Ectodermal cell (in vitro differentiated cells): Measurements from ENCODE around the gene FOXE1.

Experiments
- H3K27ac ChIP-seq: 2 replicates; pipeline ENCODE4 v1.7.0; 2013; ENCODE audit warnings: mild to moderate bottlenecking, low read depth, low read length; ENCODE audit not compliant: insufficient read depth, poor library complexity, severe bottlenecking
- H3K27me3 ChIP-seq: 2 replicates; pipeline ENCODE4 v1.7.0; 2013; ENCODE audit warnings: mild to moderate bottlenecking, low read length; ENCODE audit not compliant: insufficient read depth, control insufficient read depth, poor library complexity, severe bottlenecking
- H3K36me3 ChIP-seq: one replicate; pipeline ENCODE4 v1.7.0; 2013; ENCODE audit warnings: low read length; ENCODE audit not compliant: control insufficient read depth, insufficient read depth
- H3K4me1 ChIP-seq: one replicate; pipeline ENCODE4 v1.7.0; 2013; ENCODE audit warnings: low read length; ENCODE audit not compliant: control insufficient read depth, insufficient read depth
- H3K4me3 ChIP-seq: 2 replicates; pipeline ENCODE4 v1.7.0; 2013; ENCODE audit warnings: low read depth, low read length, control low read depth; ENCODE audit not compliant: insufficient read depth
- H3K9me3 ChIP-seq: 2 replicates; pipeline ENCODE4 v1.7.0; 2013; ENCODE audit warnings: mild to moderate bottlenecking, low read length, moderate library complexity; ENCODE audit not compliant: control insufficient read depth
- WGBS, 2 experiments: methylation state at CpG; one replicate each; pipeline ENCODE4 v1.1.7; 2013; ENCODE audit warnings: missing lambda C conversion rate in 2 of 2; 5-methylcytosine and 5-hydroxymethylcytosine counted together

FOXE1 gene

GRCh38 chr9:97848215-97848479, 4.9 kb upstream of the FOXE1 start:
- H3K9me3 ChIP-seq: no peaks in the 10 kb centered on the region
- no peak overlapping the region for H3K27ac ChIP-seq
- WGBS, 2 experiments: 2 to 5% methylated on average over 7 of the region's 7 CpGs
- H3K36me3 ChIP-seq: no peaks in the 10 kb centered on the region
- peaks cover 84% of the 10 kb centered on the region for H3K27me3 ChIP-seq
- no peak overlapping the region for H3K4me3 ChIP-seq
- peaks cover 4% of the 10 kb centered on the region for H3K4me1 ChIP-seq

- H3K36me3 ChIP-seq: no peaks in the 10 kb centered on the region
- peaks cover 89% of the 10 kb centered on the region for H3K27me3 ChIP-seq
- peaks cover 4% of the 10 kb centered on the region for H3K4me1 ChIP-seq
- H3K4me3 ChIP-seq: peak overlapping the region; percentile 18
- WGBS, 2 experiments: 4 to 5% methylated on average over 61 of the region's 61 CpGs
- no peak overlapping the region for H3K27ac ChIP-seq
- H3K9me3 ChIP-seq: no peaks in the 10 kb centered on the region
Observed at GRCh38 chr9:97848480-97849237, 4.4 kb upstream of the FOXE1 start.

GRCh38 chr9:97849980-97850379, 3.0 kb upstream of the FOXE1 start:
- H3K27ac ChIP-seq: no peak overlapping the region
- H3K27me3 ChIP-seq: peaks cover 100% of the 10 kb centered on the region
- H3K4me3 ChIP-seq: no peak overlapping the region
- H3K4me1 ChIP-seq: peaks cover 4% of the 10 kb centered on the region
- H3K36me3 ChIP-seq: no peaks in the 10 kb centered on the region
- 6 to 12% methylated on average over 3 of the region's 3 CpGs for WGBS, 2 experiments
- no peaks in the 10 kb centered on the region for H3K9me3 ChIP-seq

GRCh38 chr9:97850746-97851445, 2.1 kb upstream of the FOXE1 start:
- no peaks in the 10 kb centered on the region for H3K36me3 ChIP-seq
- H3K4me1 ChIP-seq: peaks cover 4% of the 10 kb centered on the region
- H3K27me3 ChIP-seq: peaks cover 100% of the 10 kb centered on the region
- 16 to 23% methylated on average over 12 to 13 of the region's 13 CpGs for WGBS, 2 experiments
- no peaks in the 10 kb centered on the region for H3K9me3 ChIP-seq
- no peak overlapping the region for H3K4me3 ChIP-seq
- no peak overlapping the region for H3K27ac ChIP-seq

- Histone ChIP-seq H3K4me3 (no peak overlapping the region), H3K9me3 (no peaks in the 10 kb centered on the region), H3K27ac (no peak overlapping the region), H3K36me3 (no peaks in the 10 kb centered on the region), H3K4me1 (peaks cover 4% of the 10 kb centered on the region), H3K27me3 (peaks cover 100% of the 10 kb centered on the region)
- 2% methylated on average over 21 to 23 of the region's 23 CpGs for WGBS, 2 experiments
Observed at GRCh38 chr9:97851446-97851883, 1.6 kb upstream of the FOXE1 start.

GRCh38 chr9:97852001-97852398, 1.0 kb upstream of the FOXE1 start:
- H3K27me3 ChIP-seq: peaks cover 100% of the 10 kb centered on the region
- no peak overlapping the region for H3K27ac ChIP-seq
- no peak overlapping the region for H3K4me3 ChIP-seq
- 0 to 1% methylated on average over 24 of the region's 24 CpGs for WGBS, 2 experiments
- peaks cover 4% of the 10 kb centered on the region for H3K4me1 ChIP-seq
- no peaks in the 10 kb centered on the region for H3K36me3 ChIP-seq
- no peaks in the 10 kb centered on the region for H3K9me3 ChIP-seq

- H3K9me3 ChIP-seq: no peaks in the 10 kb centered on the region
- 2 to 3% methylated on average over 34 of the region's 34 CpGs for WGBS, 2 experiments
- H3K27ac ChIP-seq: no peak overlapping the region
- no peak overlapping the region for H3K4me3 ChIP-seq
- peaks cover 100% of the 10 kb centered on the region for H3K27me3 ChIP-seq
- peaks cover 4% of the 10 kb centered on the region for H3K4me1 ChIP-seq
- no peaks in the 10 kb centered on the region for H3K36me3 ChIP-seq
Observed at GRCh38 chr9:97852399-97853055, 499 bp upstream of the FOXE1 start.

- H3K9me3 ChIP-seq: no peaks in the 10 kb centered on the region
- H3K27ac ChIP-seq: no peak overlapping the region
- H3K27me3 ChIP-seq: peaks cover 100% of the 10 kb centered on the region
- no peaks in the 10 kb centered on the region for H3K36me3 ChIP-seq
- H3K4me3 ChIP-seq: peak overlapping the region; percentile 23
- 1% methylated on average over 125 of the region's 125 CpGs for WGBS, 2 experiments
- H3K4me1 ChIP-seq: no peaks in the 10 kb centered on the region
Observed at GRCh38 chr9:97853844-97854695, 1.0 kb downstream of the FOXE1 start.

GRCh38 chr9:97854696-97855485, 1.9 kb downstream of the FOXE1 start:
- H3K4me3 ChIP-seq: no peak overlapping the region
- 5% methylated on average over 71 of the region's 71 CpGs for WGBS, 2 experiments
- H3K9me3 ChIP-seq: no peaks in the 10 kb centered on the region

More at GRCh38 chr9:97854696-97855485, 1.9 kb downstream of the FOXE1 start:
- Histone ChIP-seq H3K36me3 (no peaks in the 10 kb centered on the region), H3K27ac (no peak overlapping the region), H3K4me1 (no peaks in the 10 kb centered on the region), H3K27me3 (peaks cover 100% of the 10 kb centered on the region)
